Muscle of back (tissue), 13 donors: Measurements from ENCODE around the gene CYB5R3. TPM values are rescaled to one million over a fixed set of nuclear protein-coding genes. Genes with fewer than 3 reads are reported as not detected.
A peak's percentile ranks its signal among the peaks of the same experiment; 100 is the strongest.

ENCODE experiments used
- DNase-seq, 3 donors: peaks; one replicate each; pipeline versions ENCODE4 v3.0.0 to v3.0.0-alpha.2; 2013
- long read RNA-seq, 9 donors: transcript quantifications; one replicate each; lab custom pipeline, GENCODE V29; 2026
- polyA plus RNA-seq, 10 donors: library from polyadenylated mRNA; unstranded; fragments of 120-200 nt; gene quantifications; one replicate each; pipeline ENCODE4 v1.2.1, GENCODE V29; 2013; ENCODE audit not compliant: insufficient read length in 10 of 10

Gene CYB5R3
- 100 to 1,000 TPM; 125 to 176 (median 146) TPM for polyA plus RNA-seq
- long read RNA-seq, donor 1, transcript CYB5R3-201 (9 exons, 2,124 nt), result major isoform, 57 of 63 reads
- long read RNA-seq, donor 1, transcript CYB5R3-204 (8 exons, 1,849 nt), result minor isoform, 6 of 63 reads
- long read RNA-seq, donor 1, partial matches to known transcripts, result 0 of 63 reads
- long read RNA-seq, donor 1, other reads (novel, unspliced or antisense), result 0 of 63 reads
- long read RNA-seq, donor 2, transcript CYB5R3-201 (9 exons, 2,124 nt), result major isoform, 37 of 41 reads
- long read RNA-seq, donor 2, partial matches to known transcripts, result 0 of 41 reads
- long read RNA-seq, donor 2, other reads (novel, unspliced or antisense), result 0 of 41 reads
- long read RNA-seq, donor 3, result 0 reads
- long read RNA-seq, donor 4, transcript CYB5R3-201 (9 exons, 2,124 nt), result major isoform, 38 of 56 reads
- long read RNA-seq, donor 4, transcript CYB5R3-204 (8 exons, 1,849 nt), result minor isoform, 6 of 56 reads
- long read RNA-seq, donor 4, partial matches to known transcripts, result 11 of 56 reads
- long read RNA-seq, donor 4, other reads (novel, unspliced or antisense), result 0 of 56 reads
- long read RNA-seq, donor 5, transcript CYB5R3-201 (9 exons, 2,124 nt), result major isoform, 99 of 162 reads
- long read RNA-seq, donor 5, transcript CYB5R3-204 (8 exons, 1,849 nt), result minor isoform, 13 of 162 reads
- long read RNA-seq, donor 5, partial matches to known transcripts, result 47 of 162 reads
- long read RNA-seq, donor 5, other reads (novel, unspliced or antisense), result 0 of 162 reads
- long read RNA-seq, donor 6, transcript CYB5R3-201 (9 exons, 2,124 nt), result major isoform, 87 of 91 reads
- long read RNA-seq, donor 6, partial matches to known transcripts, result 0 of 91 reads
- long read RNA-seq, donor 6, other reads (novel, unspliced or antisense), result 0 of 91 reads
- long read RNA-seq, donor 7, transcript CYB5R3-201 (9 exons, 2,124 nt), result major isoform, 51 of 58 reads
- long read RNA-seq, donor 7, transcript CYB5R3-204 (8 exons, 1,849 nt), result minor isoform, 7 of 58 reads
- long read RNA-seq, donor 7, partial matches to known transcripts, result 0 of 58 reads
- long read RNA-seq, donor 7, other reads (novel, unspliced or antisense), result 0 of 58 reads
- long read RNA-seq, donor 8, transcript CYB5R3-201 (9 exons, 2,124 nt), result major isoform, 44 of 55 reads
- long read RNA-seq, donor 8, transcript CYB5R3-204 (8 exons, 1,849 nt), result minor isoform, 8 of 55 reads
- long read RNA-seq, donor 8, partial matches to known transcripts, result 0 of 55 reads
- long read RNA-seq, donor 8, other reads (novel, unspliced or antisense), result 0 of 55 reads
- long read RNA-seq, donor 9, transcript CYB5R3-201 (9 exons, 2,124 nt), result major isoform, 15 of 17 reads
- long read RNA-seq, donor 9, partial matches to known transcripts, result 0 of 17 reads
- long read RNA-seq, donor 9, other reads (novel, unspliced or antisense), result 0 of 17 reads

GRCh38 chr22:42649246-42650099 lies at the start of gene CYB5R3:
TSS of gene CYB5R3 (minus strand) at chr22:42649392. CDS start at chr22:42649315, 77 bp downstream.
- DNase-seq, result peak; percentile 83 to 94 (median 85)

GRCh38 chr22:42697542-42698013 lies 48.4 kb upstream of the CYB5R3 start:
- peak; percentile 67 to 86 (median 75) for DNase-seq

GRCh38 chr22:42696331-42696967 lies 47.3 kb upstream of the CYB5R3 start:
- DNase-seq, result no peak

GRCh38 chr22:42695294-42695693 lies 46.1 kb upstream of the CYB5R3 start:
- peak in 1 of 3 donors; percentile 40 for DNase-seq

GRCh38 chr22:42693763-42694683 lies 44.8 kb upstream of the CYB5R3 start:
- DNase-seq, result no peak

- no peak for DNase-seq
Observed at GRCh38 chr22:42693055-42693762, 44.0 kb upstream of the CYB5R3 start.

- no peak for DNase-seq
Observed at GRCh38 chr22:42692239-42693054, 43.3 kb upstream of the CYB5R3 start.

GRCh38 chr22:42691440-42691839 lies 42.2 kb upstream of the CYB5R3 start:
- no peak for DNase-seq

- DNase-seq, result peak; percentile 96 to 98 (median 98)
Observed at GRCh38 chr22:42688241-42689211, 39.3 kb upstream of the CYB5R3 start.

- DNase-seq, result no peak
Observed at GRCh38 chr22:42686756-42687491, 37.7 kb upstream of the CYB5R3 start.

- DNase-seq, result peak; percentile 60 to 69 (median 63)
Observed at GRCh38 chr22:42685941-42686653, 36.9 kb upstream of the CYB5R3 start.

GRCh38 chr22:42684462-42685195 lies 35.4 kb upstream of the CYB5R3 start:
- peak in 1 of 3 donors; percentile 59 for DNase-seq

- peak in 2 of 3 donors; percentile 30 to 74 for DNase-seq
Observed at GRCh38 chr22:42683578-42684283, 34.5 kb upstream of the CYB5R3 start.
